Left lung (tissue), 10 donors: ENCODE results near the gene SLC6A13. TPM values are rescaled to one million over a fixed set of nuclear protein-coding genes. Genes with fewer than 3 reads are reported as not detected.

Experiments
- ATAC-seq: fragments of 200-7000 bp; cut with Tn5 transposase; one replicate; pipeline ENCODE4 v1.9.1; 2020; ENCODE audit warnings: moderate library complexity
- DNase-seq, 4 donors: peaks; one replicate each; pipeline ENCODE4 v3.0.0-alpha.2; 2013 to 2020
- H3K27ac ChIP-seq, 2 donors: fragments of 200-600 bp; sonication (generic) in 1 of 2; one replicate each; pipeline versions ENCODE4 v1.5.0 to v1.8.0; 2020 to 2021
- H3K27me3 ChIP-seq, 2 donors: fragments of 200-600 bp; sonication (generic) in 1 of 2; one replicate each; pipeline versions ENCODE4 v1.5.0 to v1.8.0; 2020 to 2021
- H3K36me3 ChIP-seq, 2 donors: fragments of 200-600 bp; sonication (generic) in 1 of 2; one replicate each; pipeline versions ENCODE4 v1.5.0 to v1.8.0; 2020 to 2021
- H3K4me1 ChIP-seq, 2 donors: fragments of 200-600 bp; one replicate each; pipeline ENCODE4 v1.8.0; 2021
- H3K4me3 ChIP-seq, 2 donors: fragments of 200-600 bp; sonication (generic) in 1 of 2; one replicate each; pipeline versions ENCODE4 v1.5.0 to v1.8.0; 2020 to 2021; ENCODE audit warnings: mild to moderate bottlenecking in 1 of 2
- H3K9me3 ChIP-seq, 2 donors: fragments of 200-600 bp; sonication (generic) in 1 of 2; one replicate each; pipeline versions ENCODE4 v1.5.0 to v1.8.0; 2020 to 2021
- intact Hi-C, 2 donors: fragments of 100-400 bp; cut with DNase I; formaldehyde crosslinking; loops; one replicate each; pipeline versions ENCODE4 v1.11.2 to v1.14.2; 2022
- polyA plus RNA-seq, 6 donors: library from polyadenylated mRNA; unstranded; fragments of 120-200 nt; gene quantifications; one replicate each; pipeline ENCODE4 v1.2.1, GENCODE V29; 2013; ENCODE audit not compliant: insufficient read length in 6 of 6
- total RNA-seq, 2 donors: library from RNA; stranded (reverse); fragmentation: NEBNext Ultra II Directional; extraction: Animal tissue kit (Norgen Biotek cat#: 25700); gene quantifications; one replicate each; pipeline ENCODE4 v1.2.1, GENCODE V29; 2021
- TF ChIP-seq, protein P1 (sequence below), 2 donors: fragments of 200-600 bp; sonication (generic) in 1 of 2; IDR thresholded peaks; one replicate each; pipeline versions ENCODE4 v1.5.0 to v1.8.0; 2021; ENCODE audit warnings: antibody characterized with exemption in 2 of 2
- donor health status: DM: no; HTN: yes; CAD: no.
- donor health status: DM: no; HTN: no; CAD: no.

SLC6A13 gene
- total and polyA plus RNA-seq, 8 donors = 0.79 to 4.1 (median 2.5) TPM

DNA sequence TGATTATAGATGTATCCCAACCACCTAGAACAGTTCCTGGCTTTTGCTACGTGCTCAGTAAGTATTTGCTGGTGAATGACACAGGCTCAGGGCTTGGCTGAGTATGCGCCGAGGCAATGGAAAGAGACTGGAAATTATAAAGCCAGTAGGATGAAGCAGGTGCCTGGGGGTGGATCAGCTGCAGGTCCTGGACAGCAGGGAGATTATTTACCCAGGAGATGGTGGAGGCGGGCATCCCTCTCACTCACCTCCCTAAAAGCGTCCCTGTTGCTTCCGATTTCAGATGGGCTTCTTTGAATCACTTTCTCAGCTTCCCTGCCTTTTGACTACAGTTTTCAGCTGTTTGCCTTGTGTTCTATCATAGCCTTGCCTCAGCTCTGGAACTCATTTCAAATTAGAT is 6.4 kb downstream of the SLC6A13 start:
- TF ChIP-seq, protein P1, sequence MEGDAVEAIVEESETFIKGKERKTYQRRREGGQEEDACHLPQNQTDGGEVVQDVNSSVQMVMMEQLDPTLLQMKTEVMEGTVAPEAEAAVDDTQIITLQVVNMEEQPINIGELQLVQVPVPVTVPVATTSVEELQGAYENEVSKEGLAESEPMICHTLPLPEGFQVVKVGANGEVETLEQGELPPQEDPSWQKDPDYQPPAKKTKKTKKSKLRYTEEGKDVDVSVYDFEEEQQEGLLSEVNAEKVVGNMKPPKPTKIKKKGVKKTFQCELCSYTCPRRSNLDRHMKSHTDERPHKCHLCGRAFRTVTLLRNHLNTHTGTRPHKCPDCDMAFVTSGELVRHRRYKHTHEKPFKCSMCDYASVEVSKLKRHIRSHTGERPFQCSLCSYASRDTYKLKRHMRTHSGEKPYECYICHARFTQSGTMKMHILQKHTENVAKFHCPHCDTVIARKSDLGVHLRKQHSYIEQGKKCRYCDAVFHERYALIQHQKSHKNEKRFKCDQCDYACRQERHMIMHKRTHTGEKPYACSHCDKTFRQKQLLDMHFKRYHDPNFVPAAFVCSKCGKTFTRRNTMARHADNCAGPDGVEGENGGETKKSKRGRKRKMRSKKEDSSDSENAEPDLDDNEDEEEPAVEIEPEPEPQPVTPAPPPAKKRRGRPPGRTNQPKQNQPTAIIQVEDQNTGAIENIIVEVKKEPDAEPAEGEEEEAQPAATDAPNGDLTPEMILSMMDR (IDR thresholded peaks at IDR 0.05) = no peak
- H3K9me3 ChIP-seq = no peaks in the 10 kb centered on the region
- peaks cover 0 to 55% of the 10 kb centered on the region in 2 donors for H3K27me3 ChIP-seq
- H3K27ac ChIP-seq = no peak overlapping the region
- intact Hi-C loops = no loop called here
- ATAC-seq (no peak), DNase-seq (no peak)
- no peaks in the 10 kb centered on the region for H3K4me1 ChIP-seq
- H3K4me3 ChIP-seq = no peak overlapping the region
- H3K36me3 ChIP-seq = no peaks in the 10 kb centered on the region

DNA sequence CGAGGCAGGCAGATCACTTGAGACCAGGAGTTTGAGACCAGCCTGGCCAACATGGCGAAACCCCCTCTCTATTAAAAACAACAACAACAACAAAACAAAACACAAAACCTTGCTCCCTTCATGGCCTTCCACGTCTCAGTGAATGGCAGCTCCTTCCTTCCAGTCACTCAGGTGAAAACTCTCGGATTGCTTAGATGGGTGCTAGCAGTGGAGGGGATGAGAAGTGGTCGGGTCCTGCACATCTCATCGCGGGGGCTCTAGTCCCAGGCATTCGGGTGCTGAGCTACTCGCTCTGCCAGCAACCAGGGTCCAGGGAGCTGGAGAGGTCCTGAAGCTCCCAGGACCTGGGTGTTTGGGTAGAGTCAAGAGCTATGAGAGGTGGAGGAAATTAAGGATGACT is 7.7 kb downstream of the SLC6A13 start:
- intact Hi-C loops = no loop called here
- Histone ChIP-seq H3K9me3 (no peaks in the 10 kb centered on the region), H3K27me3 (peaks cover 0 to 43% of the 10 kb centered on the region in 2 donors), H3K36me3 (no peaks in the 10 kb centered on the region), H3K4me3 (no peak overlapping the region), H3K27ac (no peak overlapping the region), H3K4me1 (no peaks in the 10 kb centered on the region)
- ATAC-seq = no peak
- no peak for DNase-seq
- TF ChIP-seq, protein P1 (IDR thresholded peaks at IDR 0.05) = no peak

DNA sequence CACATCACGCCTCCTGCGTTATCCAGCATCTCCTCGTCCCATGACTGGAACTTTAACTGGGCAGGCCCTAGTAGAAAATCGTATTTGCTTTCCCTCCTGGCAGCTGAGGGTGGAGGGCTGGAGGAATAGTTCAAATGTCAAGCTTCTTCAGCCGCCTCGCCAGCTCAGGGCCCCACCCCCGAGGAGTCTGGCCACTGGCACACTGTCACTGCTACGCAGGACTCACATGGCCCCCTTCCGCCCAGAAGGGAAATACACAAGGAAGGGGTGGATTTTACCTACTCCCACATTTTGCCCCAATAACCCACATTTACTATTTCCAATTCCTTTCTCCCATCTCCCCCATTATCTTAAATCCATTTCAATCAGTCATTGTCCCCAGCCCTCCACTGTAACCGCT is 8.6 kb downstream of the SLC6A13 start:
- intact Hi-C loops = no loop called here
- Histone ChIP-seq H3K9me3 (no peaks in the 10 kb centered on the region), H3K27me3 (peaks cover 0 to 36% of the 10 kb centered on the region in 2 donors), H3K36me3 (no peaks in the 10 kb centered on the region), H3K4me3 (no peak overlapping the region), H3K27ac (no peak overlapping the region), H3K4me1 (no peaks in the 10 kb centered on the region)
- no peak for ATAC-seq
- DNase-seq = no peak
- TF ChIP-seq, protein P1 (IDR thresholded peaks at IDR 0.05) = no peak

DNA sequence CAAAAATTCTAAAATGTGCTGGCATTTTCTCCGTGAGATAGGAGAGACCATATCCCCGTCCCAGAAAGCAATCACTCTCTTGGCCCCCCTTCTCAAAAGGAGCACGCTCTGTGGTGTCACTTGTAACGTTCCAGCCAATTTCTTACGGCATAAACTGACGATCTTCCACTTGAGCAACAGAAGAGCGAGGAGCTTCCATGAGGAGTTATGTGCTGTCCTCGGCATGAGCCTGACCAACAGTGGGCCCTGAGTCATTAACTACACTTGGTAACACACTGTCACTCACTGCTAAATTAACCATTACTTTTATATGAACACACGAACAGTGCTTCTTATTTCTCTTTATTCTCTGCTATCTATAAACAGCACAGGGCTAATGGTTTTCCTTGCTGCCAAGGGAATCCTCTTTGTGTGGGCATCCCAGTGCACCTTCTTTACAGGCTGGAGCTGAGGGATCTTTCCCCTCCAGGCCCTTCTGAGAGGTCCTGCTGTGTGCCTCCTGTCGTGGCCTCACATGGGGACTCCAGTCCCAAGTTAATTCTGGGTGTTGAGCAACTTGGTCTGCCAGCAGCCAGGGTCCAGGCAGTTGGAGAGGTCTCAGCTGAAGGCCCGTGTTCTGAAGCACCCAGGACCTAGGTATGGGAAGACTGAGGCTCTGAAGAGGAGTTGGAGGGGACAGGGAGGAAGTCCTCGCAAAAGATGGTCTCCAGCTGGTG is 9.4 kb downstream of the SLC6A13 start:
- intact Hi-C loops = no loop called here
- no peak overlapping the region for H3K27ac ChIP-seq
- H3K27me3 ChIP-seq = peaks cover 0 to 32% of the 10 kb centered on the region in 2 donors
- ATAC-seq (no peak), DNase-seq (no peak)
- no peak overlapping the region for H3K4me3 ChIP-seq
- H3K36me3 ChIP-seq = no peaks in the 10 kb centered on the region
- H3K4me1 ChIP-seq = no peaks in the 10 kb centered on the region
- H3K9me3 ChIP-seq = no peaks in the 10 kb centered on the region
- TF ChIP-seq, protein P1 (IDR thresholded peaks at IDR 0.05) = no peak

DNA sequence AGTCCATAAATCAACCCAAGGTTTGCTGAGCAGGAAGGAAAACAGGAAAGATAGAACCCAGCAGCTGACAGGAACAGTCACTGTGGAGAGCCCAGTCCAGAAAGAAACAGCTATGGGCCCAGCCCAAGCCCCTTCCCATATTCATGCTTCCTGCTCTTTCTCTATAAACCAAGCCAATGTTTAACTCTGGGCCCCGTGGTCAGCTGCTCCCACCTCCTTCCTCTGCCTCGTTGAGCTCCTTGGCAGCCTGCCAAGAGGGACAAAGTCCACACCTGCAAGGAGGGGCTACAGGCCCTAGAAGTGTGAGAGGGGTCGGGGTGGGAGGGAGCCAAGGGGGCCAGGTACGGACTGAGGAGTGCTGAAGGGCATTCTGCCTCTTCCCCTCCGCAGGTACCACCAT is 10.0 kb downstream of the SLC6A13 start:
- no peak overlapping the region for H3K4me3 ChIP-seq
- ATAC-seq = no peak
- H3K27ac ChIP-seq = no peak overlapping the region
- H3K9me3 ChIP-seq = peaks cover 0 to 5% of the 10 kb centered on the region in 2 donors
- TF ChIP-seq, protein P1 (IDR thresholded peaks at IDR 0.05) = no peak
- H3K27me3 ChIP-seq = peaks cover 0 to 26% of the 10 kb centered on the region in 2 donors
- H3K36me3 ChIP-seq = no peaks in the 10 kb centered on the region
- intact Hi-C loops = no loop called here
- DNase-seq = no peak
- H3K4me1 ChIP-seq = no peaks in the 10 kb centered on the region
